ENCODE measurements around the gene PKD1L1.

DNA sequence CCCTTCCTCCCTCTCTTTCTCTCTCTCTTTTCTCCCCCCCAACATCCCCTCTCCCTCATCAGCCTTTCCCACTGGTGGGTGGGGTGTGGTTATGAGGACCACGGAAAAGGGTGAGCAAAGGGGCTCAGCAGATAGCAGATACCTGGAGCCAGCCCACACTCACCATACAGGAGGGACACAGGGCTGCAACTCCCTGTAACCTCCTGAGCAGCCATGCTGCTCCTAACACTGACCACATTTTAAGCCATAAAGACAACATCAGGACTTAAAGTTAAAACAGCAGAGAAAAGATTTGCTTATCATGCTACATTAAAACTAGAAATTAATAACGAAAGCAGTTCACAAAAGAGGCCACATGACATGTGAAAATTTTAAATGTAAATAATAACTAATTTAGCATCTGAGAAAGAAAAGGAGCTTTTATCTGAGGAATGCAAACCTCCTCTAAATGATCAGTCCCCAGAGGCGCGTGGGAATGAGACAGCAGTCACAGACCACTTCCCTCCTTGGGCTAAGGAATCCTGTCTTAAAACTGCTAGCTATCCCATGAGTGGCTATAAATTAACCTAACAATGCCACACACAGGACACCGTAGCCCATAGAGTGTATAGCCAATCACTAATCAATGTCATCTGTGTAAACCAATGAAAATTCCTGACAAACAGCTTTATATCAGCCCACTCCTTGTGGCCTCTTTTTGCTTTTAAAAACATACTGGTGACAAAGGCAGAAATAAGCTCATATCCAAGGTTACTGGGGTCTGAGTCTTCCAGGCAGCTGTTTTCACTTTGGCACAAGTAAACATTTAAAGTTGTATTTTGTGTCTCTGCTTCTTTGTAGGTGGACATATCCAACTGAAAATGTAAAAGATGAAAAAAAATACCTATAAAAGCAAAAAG, 33.3 kb downstream of the PKD1L1 start:
- TF ChIP-seq, protein P1, sequence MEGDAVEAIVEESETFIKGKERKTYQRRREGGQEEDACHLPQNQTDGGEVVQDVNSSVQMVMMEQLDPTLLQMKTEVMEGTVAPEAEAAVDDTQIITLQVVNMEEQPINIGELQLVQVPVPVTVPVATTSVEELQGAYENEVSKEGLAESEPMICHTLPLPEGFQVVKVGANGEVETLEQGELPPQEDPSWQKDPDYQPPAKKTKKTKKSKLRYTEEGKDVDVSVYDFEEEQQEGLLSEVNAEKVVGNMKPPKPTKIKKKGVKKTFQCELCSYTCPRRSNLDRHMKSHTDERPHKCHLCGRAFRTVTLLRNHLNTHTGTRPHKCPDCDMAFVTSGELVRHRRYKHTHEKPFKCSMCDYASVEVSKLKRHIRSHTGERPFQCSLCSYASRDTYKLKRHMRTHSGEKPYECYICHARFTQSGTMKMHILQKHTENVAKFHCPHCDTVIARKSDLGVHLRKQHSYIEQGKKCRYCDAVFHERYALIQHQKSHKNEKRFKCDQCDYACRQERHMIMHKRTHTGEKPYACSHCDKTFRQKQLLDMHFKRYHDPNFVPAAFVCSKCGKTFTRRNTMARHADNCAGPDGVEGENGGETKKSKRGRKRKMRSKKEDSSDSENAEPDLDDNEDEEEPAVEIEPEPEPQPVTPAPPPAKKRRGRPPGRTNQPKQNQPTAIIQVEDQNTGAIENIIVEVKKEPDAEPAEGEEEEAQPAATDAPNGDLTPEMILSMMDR (IDR thresholded peaks at IDR 0.05): no peak
- no peak for TF ChIP-seq EZH2 (IDR thresholded peaks at IDR 0.05; ENCODE audit: borderline replicate concordance, insufficient read depth, low read depth, low read length, poor library complexity, severe bottlenecking)

All from B cell (primary cell).